HL-60 (cell line): Measurements from ENCODE around the gene UBXN11.

Source experiments
- DNase-seq, 2 experiments: peaks; one replicate each; pipeline ENCODE4 v3.0.0-alpha.2; 2010 to 2020; ENCODE audit warnings: low read depth in 1 of 2, low spot score in 1 of 2
- H3K27ac ChIP-seq: fragments of 250-450 bp; sonication (Bioruptor Pico); replicated peaks from 2 replicates; pipeline ENCODE4 v1.5.1; 2020; ENCODE audit warnings: mild to moderate bottlenecking, moderate library complexity
- H3K27me3 ChIP-seq: fragments of 250-450 bp; sonication (Bioruptor Pico); 2 replicates; pipeline ENCODE4 v1.5.1; 2021; ENCODE audit warnings: mild to moderate bottlenecking, moderate library complexity; ENCODE audit not compliant: insufficient read depth, poor library complexity, severe bottlenecking
- H3K4me3 ChIP-seq: replicated peaks from 2 replicates; pipeline ENCODE4 v1.5.1; 2011; ENCODE audit warnings: mild to moderate bottlenecking, control low read depth, low read length; ENCODE audit not compliant: insufficient read depth
- GABPA ChIP-seq: IDR thresholded peaks from 2 replicates; pipeline ENCODE4 v1.6.1; 2012; ENCODE audit warnings: low read depth
- POLR2AphosphoS5 ChIP-seq: IDR thresholded peaks from 2 replicates; pipeline ENCODE4 v1.6.1; 2012; ENCODE audit warnings: low read depth
- REST ChIP-seq: IDR thresholded peaks from 2 replicates; pipeline ENCODE4 v1.6.1; 2012; ENCODE audit warnings: low read depth; ENCODE audit not compliant: insufficient replicate concordance
- SPI1 ChIP-seq: IDR thresholded peaks from 2 replicates; pipeline ENCODE4 v1.6.1; 2012; ENCODE audit warnings: low read depth, mild to moderate bottlenecking, borderline replicate concordance
- TF ChIP-seq, protein P1 (sequence below): IDR thresholded peaks from one replicate; pipeline ENCODE4 v1.5.1; 2011; ENCODE audit warnings: low read length, control low read depth, inconsistent platforms; ENCODE audit not compliant: insufficient read depth

The UBXN11 gene

GRCh38 chr1:26290122-26290881 is 16.1 kb downstream of the UBXN11 start:
- no peak overlapping the region for H3K4me3 ChIP-seq
- no peaks in the 10 kb centered on the region for H3K27me3 ChIP-seq
- H3K27ac ChIP-seq, result peak overlapping the region; percentile 99
- DNase-seq, result peak; percentile 88 to 90
- no peak for TF ChIP-seq REST
- TF ChIP-seq GABPA, result no peak
- TF ChIP-seq, protein P1, sequence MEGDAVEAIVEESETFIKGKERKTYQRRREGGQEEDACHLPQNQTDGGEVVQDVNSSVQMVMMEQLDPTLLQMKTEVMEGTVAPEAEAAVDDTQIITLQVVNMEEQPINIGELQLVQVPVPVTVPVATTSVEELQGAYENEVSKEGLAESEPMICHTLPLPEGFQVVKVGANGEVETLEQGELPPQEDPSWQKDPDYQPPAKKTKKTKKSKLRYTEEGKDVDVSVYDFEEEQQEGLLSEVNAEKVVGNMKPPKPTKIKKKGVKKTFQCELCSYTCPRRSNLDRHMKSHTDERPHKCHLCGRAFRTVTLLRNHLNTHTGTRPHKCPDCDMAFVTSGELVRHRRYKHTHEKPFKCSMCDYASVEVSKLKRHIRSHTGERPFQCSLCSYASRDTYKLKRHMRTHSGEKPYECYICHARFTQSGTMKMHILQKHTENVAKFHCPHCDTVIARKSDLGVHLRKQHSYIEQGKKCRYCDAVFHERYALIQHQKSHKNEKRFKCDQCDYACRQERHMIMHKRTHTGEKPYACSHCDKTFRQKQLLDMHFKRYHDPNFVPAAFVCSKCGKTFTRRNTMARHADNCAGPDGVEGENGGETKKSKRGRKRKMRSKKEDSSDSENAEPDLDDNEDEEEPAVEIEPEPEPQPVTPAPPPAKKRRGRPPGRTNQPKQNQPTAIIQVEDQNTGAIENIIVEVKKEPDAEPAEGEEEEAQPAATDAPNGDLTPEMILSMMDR, result no peak
- peak; percentile 77 for TF ChIP-seq SPI1
- TF ChIP-seq POLR2AphosphoS5, result peak; percentile 19; the same call in 1 of the 2 replicates

DNA sequence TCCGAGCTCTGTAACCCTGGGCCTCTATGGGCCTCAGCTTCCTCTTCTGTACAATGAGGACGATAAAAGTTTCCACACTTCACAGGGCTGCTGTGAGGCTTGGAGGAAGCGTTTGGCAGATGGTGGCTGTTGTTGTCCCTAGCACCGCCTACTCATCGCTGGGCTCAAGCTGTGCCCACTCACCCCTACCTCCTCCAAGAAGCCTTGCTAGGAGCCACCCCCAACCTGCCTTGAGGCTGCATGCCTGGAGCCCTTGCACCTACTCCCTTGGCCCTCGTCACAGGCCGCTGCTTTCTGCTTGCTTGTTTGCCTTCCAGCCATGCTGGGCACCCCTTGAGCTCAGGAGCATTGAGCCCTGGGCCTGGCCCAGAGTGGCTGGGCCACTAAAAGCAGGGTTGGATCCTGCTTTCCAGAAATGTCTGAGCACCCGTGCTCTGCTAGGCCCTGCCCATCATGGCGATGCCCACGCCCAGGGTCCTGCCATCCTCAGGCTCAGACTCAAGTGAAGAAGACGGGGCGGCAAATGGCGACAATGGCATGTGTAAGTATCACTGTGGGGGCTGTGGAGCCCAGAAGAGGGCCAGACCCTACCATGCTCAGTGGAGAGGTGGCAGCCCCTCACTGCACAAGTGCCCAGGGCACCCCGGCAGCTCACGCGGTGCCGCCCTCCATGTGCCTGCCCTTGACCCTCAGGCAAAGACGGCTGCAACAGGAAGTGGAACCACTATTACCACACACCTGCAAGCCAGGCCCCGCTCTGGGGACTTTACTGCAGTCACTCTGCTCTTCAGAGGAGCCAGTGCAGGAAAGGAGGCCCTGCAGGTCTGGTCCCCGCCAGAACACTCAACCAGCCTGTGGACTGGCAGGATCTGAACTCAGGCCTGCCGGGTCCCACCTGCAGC is 17.0 kb downstream of the UBXN11 start:
- peak; percentile 97 to 98 for DNase-seq
- Histone ChIP-seq H3K27me3 (no peaks in the 10 kb centered on the region), H3K4me3 (no peak overlapping the region), H3K27ac (peak overlapping the region; percentile 99)
- TF ChIP-seq REST, result no peak
- TF ChIP-seq POLR2AphosphoS5, result peak; percentile 64
- TF ChIP-seq GABPA, result no peak
- TF ChIP-seq, protein P1, result no peak
- TF ChIP-seq SPI1, result peak; percentile 80

DNA sequence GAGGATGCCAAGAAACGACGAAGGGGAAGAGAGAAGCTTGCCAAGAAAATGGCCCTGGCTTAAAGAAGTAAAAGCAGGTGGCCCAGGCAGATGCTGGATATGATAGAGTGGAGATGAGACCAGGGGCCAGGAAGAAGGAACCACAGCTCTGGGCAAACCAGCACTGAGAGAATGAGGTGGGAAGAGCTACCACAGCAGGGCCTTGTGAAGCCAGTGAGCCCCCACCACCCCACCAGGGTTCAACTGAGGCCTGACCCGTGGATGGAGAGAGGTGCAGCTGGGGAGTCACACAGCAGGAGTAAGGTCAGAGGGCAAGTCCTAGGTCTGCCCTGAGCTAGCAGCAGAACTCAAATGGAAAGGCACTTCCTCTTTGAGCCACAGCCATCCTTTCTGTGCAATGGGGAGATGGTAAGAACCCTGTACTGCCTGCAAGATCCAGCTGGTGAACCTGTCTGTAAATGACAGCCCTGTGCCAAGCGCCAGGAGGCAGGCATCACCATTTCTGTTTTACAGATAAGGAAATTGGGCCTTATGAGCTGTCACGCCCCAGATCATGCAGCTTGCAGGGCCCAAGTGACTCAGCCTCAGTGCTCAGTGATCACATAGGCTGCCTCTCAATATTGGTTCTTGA is 18.0 kb downstream of the UBXN11 start:
- DNase-seq, result peak; percentile 86 to 89
- TF ChIP-seq, protein P1, result no peak
- TF ChIP-seq REST (peak; percentile 15), POLR2AphosphoS5 (peak; percentile 60; the same call in 1 of the 2 replicates), SPI1 (peak; percentile 98)

More for the DNA sequence above, 18.0 kb downstream of the UBXN11 start:
- Histone ChIP-seq H3K4me3 (no peak overlapping the region), H3K27me3 (no peaks in the 10 kb centered on the region), H3K27ac (peak overlapping the region; percentile 99)
